HG03460 (cell line): ENCODE data around the gene LAP3.

ENCODE experiments used
- ATAC-seq: cut with Tn5 transposase; IDR thresholded peaks from one replicate; pipeline ENCODE4 v1.9.1; 2021; ENCODE audit not compliant: unreplicated experiment

The LAP3 gene

DNA sequence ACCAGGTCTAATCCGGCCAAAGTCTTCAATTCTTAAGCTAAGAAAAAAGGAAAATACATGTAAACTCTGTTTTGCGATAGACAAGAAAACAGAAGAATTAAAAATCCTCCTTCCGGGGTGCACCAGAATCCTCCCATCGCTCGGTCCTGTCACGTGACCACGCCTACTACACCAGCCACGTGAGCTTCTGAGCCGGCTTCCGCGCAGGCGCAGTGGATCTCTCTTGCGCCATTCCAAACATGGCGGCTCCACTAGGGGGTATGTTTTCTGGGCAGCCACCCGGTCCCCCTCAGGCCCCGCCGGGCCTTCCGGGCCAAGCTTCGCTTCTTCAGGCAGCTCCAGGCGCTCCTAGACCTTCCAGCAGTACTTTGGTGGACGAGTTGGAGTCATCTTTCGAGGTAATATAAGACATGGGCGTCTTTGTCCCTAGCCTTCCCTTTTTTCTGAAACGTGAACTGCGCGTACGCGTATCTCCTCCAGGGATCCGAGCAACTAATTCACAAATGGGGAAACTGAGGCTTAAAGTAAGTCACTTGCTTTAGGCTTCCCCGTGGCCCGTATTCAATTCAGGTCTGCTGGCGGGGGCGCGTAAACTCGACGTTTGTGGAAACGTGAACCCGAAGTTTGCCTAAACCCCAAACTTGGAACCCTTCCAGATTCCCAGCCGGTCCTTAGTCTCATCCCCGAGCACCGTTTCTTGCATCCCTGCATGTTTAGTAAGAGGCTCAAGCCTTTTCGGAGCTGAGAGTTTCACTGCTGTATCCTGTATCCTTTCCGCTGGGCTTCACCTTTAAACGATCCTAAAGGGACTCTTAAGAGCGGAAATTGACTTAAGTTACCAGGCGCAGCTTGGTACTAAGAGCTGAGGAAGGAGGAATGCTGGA, 37.7 kb downstream of the LAP3 start, which contains the start of gene MED28:
Gene MED28 (plus strand): TSS at position 226 of the 884 bp plus-strand sequence. CDS start 14 bp downstream, at position 240.
- peak; percentile 86 for ATAC-seq

DNA sequence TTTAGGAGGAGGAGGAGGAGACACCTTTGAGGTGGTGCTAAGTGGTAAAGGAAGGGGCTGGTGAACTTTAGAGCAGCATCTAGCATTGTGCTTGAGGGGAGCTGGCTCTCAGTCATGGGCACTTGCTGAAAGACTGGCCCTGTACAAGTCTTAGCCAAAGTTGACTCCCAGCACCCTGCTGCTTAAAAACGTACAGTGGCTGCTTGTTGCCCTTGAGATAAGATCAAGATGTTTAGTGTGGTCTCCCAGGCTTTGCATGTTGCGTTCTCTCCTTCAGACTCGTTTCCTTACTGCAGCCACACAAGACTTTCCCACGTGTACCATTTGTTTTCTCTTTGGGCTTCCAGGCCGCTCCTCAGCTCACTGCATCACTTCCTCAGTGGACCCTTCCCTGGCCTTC, 39.3 kb downstream of the LAP3 start:
- no peak for ATAC-seq

DNA sequence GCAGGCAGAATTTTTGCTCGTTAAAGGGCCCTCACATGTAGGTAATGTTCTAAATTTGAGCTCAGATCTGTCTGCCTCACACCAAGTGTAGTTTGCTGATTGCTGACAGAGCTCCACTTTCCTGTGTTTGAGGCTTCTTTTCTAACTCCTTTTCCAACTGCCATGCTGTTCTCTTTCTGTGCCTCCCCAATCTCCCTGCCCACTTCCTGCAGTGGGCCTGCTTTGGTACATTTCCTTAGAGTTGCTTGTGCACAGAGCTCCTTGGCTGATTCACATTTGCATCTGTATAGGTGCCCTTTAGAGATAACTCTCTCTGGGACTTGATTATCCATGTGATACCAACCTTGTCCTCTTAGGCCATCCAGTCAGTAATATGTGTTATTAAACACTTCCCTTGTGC, 41.9 kb downstream of the LAP3 start:
- no peak for ATAC-seq

- no peak for ATAC-seq
Measured at GRCh38 chr4:17619416-17620105, 42.6 kb downstream of the LAP3 start.

GRCh38 chr4:17623451-17624001, 46.5 kb downstream of the LAP3 start:
- no peak for ATAC-seq

- ATAC-seq = no peak
Measured at GRCh38 chr4:17624821-17625220, 47.8 kb downstream of the LAP3 start.

DNA sequence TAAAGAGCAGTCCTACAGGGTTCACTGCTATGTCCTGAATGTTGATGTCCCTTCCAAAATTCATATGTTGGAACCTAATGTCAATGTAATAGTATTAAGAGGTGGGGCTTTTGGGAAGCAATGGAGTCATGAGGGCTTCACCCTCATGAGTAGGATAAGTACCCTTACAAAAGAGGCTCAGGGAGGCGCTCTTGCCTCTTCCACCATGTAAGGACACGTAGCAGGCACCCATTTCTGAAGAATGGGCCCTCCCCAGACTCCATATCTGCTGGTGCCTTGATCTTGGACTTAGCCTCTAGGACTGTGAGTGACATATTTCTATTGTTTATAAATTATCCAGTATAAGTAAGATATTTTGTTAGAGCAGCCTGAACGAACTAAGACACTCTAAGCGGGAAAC, 53.2 kb downstream of the LAP3 start:
- ATAC-seq = no peak

DNA sequence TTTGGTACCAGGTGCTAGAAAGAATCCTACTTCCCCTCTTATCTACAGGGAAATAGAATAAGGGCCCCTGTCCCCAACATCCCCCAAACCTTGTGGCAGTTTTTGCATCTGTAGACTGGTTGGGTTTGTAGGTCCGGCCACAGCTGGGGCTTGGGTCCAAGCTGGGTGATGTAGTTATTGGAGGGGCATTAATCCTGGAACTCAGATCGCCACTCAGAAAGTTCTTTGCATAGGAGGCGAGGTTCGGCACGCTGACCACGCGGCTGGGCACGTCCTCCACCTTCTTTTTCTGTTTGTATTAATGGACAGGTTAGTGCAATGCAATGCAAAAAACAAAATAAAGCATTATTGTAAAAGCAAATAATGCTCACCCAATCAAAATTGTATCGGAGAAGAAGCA, 56.6 kb downstream of the LAP3 start:
- ATAC-seq = no peak

- ATAC-seq = no peak
Measured at GRCh38 chr4:17635056-17635455, 58.1 kb downstream of the LAP3 start.

- ATAC-seq = no peak
Measured at GRCh38 chr4:17636341-17636695, 59.3 kb downstream of the LAP3 start.

DNA sequence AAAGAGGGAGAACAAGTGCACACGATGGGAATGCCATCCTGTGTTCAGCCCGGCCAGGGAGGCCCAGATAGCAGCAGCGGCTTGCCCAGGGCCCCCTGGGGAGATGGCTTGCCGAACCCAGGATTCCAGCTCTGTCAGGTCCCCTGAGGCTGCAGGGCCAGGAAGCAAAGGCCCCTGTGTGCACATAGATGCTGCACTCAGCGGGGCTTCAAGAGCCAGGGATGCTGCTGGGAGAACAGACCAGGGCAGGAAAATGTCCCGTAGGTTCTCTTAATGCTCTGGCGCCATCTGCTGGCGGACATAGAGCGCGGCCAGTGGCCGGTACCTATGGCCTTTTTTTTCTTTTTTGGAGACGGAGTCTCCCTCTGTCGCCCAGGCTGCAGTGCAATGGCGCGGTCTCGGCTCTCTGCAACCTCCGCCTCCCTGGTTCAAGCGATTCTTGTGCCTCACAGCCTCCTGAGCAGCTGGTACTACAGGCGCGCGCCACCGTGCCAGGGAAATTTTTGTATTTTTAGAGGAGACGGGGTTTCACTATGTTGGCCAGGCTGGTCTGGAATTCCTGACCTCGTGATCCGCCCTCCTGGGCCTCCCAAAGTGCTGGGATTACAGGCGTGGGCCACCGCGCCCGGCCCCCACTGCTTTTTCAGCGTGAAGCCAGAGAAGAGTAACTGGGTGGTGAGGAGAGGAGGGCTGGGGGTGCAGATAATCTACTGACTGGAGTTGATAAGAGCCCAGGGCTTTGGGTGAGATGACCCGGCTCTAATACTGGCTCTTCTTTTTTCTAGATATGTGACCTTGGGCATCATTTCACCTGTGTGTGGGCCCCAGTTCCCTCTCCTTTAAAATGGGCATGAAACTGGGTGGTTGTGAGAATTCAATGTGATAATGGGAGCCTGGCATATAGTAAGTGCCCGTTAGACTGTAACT, 60.0 kb downstream of the LAP3 start:
- peak; percentile 90 for ATAC-seq

- ATAC-seq = no peak
Measured at GRCh38 chr4:17639136-17639535, 62.1 kb downstream of the LAP3 start.

GRCh38 chr4:17642398-17642783, 65.4 kb downstream of the LAP3 start:
- ATAC-seq = no peak

- no peak for ATAC-seq
Measured at GRCh38 chr4:17646693-17647092, 69.7 kb downstream of the LAP3 start.

DNA sequence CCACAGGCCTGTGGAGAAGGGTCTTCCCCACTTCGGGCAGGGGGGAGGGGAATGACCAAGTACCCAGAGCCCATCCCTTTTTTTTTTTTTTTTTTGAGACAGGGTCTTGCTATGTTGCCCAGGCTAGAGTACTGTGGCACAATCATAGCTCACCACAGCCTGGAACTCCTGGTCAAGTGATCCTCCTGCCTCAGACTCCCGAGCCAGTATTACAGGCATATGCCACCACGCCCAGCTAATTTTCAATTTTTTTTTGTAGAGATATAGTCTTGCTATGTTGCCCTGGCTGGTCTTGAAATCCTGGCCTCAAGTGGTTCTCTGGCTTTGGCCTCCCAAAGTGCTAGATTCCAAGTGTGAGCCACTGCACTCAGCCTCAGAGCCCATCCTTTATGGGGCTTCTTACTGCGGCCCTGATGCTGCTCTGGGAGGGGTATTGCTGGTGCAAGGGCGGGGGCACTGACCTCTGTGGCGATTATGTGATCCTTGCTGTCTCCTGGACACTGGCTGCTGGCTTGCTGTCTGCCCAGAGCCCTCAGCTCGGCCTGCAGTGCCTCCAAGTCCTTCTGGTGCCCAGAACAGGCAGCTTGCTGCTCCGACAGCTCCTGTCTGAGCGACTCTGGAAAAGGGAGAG, 70.3 kb downstream of the LAP3 start:
- no peak for ATAC-seq

GRCh38 chr4:17647927-17648326, 70.9 kb downstream of the LAP3 start:
- no peak for ATAC-seq

DNA sequence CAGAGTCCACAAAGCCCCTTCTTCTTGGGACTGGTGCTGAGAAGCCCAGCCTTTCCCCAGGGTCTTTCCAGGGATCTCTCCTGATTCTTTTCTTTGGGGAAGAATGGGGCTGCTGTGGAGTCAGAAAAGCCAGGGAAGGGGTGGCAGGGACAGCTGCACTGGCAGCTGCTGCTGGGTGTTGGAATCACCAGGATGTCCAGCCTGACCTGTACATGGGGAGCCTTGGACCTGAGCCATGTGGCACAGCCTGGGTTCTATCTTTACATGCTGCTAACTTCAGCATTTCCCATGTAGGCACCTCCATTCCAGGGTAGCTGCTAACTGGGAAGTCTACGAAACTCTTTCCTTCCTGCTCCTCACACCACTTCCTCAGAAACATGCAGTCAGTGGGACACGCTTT, 73.4 kb downstream of the LAP3 start:
- ATAC-seq = no peak

DNA sequence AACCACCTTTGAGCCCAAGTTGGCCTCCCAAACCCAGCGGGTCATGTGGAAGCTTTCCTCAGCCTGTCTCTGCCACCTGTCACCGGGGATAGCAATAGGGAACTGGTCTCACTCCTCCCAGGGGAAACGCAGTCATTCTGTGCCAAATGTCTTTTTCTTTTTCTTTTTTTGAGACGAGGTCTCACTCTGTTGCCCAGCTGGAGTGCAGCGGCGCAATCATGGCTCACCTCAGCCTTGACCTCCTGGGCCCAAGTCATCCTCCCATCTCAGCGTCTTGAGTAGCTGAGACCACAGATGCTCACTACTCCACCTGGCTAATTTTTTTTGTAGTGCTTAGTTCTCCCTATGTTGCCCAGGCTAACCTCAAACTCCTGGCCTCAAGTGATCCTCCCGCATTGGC, 77.7 kb downstream of the LAP3 start:
- ATAC-seq = no peak

DNA sequence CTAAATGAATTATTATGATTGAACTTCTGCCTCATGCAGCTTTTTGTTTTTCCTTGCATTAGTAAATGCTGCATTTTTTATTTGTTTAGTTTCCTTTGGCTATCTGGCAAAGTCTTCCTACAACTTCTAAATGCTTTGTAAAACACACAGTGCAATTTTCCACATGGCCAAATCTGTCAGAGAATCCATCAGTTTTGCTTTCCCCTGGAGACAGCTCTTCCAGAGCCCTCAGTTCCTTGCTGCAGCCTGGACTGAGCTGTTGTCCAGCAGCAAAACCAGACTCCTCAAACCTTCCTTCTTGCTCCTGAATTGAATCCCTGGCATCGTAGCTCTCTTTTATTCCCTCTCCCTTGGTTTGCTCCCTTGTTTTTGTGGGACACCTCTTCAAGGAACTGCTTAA, 80.1 kb downstream of the LAP3 start:
- no peak for ATAC-seq
